HAP-1 (cell line): ENCODE measurements around the gene STARD7.

Source experiments
- DNase-seq, 2 experiments: peaks; one replicate each; pipeline ENCODE4 v3.0.0-alpha.2; 2016 to 2020; ENCODE audit warnings: low spot score in 2 of 2
- H3K27me3 ChIP-seq: fragments of 250-450 bp; sonication (Bioruptor Pico); 2 replicates; pipeline ENCODE4 v1.5.1; 2020; ENCODE audit warnings: low read depth, mild to moderate bottlenecking, moderate library complexity
- H3K36me3 ChIP-seq: fragments of 250-450 bp; sonication (Bioruptor Pico); replicated peaks from 2 replicates; pipeline ENCODE4 v1.5.1; 2020; ENCODE audit warnings: mild to moderate bottlenecking
- H3K4me1 ChIP-seq: fragments of 250-450 bp; sonication (Bioruptor Pico); 2 replicates; pipeline ENCODE4 v1.5.1; 2020; ENCODE audit warnings: mild to moderate bottlenecking
- H3K4me3 ChIP-seq: fragments of 250-450 bp; sonication (Bioruptor Pico); 2 replicates; pipeline ENCODE4 v1.5.1; 2020; ENCODE audit warnings: mild to moderate bottlenecking, moderate library complexity
- H3K9me3 ChIP-seq: fragments of 250-450 bp; sonication (Bioruptor Pico); 2 replicates; pipeline ENCODE4 v1.5.1; 2020; ENCODE audit warnings: mild to moderate bottlenecking, moderate library complexity
- in situ Hi-C: fragments of 300-500 bp; cut with MboI; formaldehyde crosslinking; loops from 3 replicates; pipeline ENCODE4 v1.14.3; 2020; ENCODE audit warnings: low sequenced_read_pairs, inconsistent platforms, mixed read lengths

STARD7 gene

DNA sequence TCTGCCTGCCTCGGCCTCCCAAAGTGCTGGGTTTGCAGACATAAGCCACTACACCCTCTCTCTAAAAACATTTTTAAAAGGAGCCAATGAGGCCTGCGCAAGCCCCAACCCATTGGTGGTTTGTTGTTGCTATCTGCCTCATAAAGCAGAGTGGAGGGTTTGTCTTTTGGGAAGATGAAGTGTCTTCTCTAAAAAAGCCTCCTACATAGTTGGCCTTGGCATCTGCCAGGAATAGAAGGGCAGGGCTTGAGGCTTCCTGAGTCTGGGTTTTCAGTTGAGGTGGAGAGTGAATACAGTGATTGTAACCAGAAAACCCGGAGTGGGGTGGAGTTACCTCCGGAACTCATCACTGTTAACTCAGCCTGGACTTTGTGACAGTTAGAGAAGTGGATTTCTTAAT, 5.9 kb upstream of the STARD7 start:
- Histone ChIP-seq H3K9me3 (no peaks in the 10 kb centered on the region), H3K4me3 (no peak overlapping the region), H3K36me3 (no peaks in the 10 kb centered on the region), H3K4me1 (peaks cover 3% of the 10 kb centered on the region; the same call in 1 of the 2 replicates), H3K27me3 (no peaks in the 10 kb centered on the region)
- in situ Hi-C loops, result no loop called here
- DNase-seq, result no peak

DNA sequence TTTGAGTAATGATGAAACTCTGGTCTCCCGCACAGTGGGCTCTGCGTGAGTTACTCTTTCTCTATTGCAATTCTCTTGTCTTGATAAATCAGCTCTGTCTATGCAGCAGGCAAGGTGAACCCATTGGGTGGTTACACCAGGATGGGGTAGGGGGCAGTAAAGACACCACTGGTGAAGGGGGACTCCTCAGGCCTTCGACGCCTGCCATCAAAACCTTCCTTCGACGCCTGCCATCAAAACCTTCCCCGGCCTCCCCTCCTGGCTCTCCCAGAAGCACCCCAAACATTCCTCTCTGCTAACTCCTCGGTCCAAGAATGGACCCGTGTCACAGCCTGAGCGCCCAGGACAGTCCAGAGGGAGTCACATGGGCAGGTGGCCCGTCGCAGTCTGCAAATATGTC, 4.8 kb upstream of the STARD7 start:
- Histone ChIP-seq H3K4me1 (peaks cover 7% of the 10 kb centered on the region), H3K36me3 (peaks cover 2% of the 10 kb centered on the region; the same call in 1 of the 2 replicates), H3K27me3 (no peaks in the 10 kb centered on the region), H3K4me3 (no peak overlapping the region), H3K9me3 (no peaks in the 10 kb centered on the region)
- no peak for DNase-seq
- in situ Hi-C loops, result no loop called here

DNA sequence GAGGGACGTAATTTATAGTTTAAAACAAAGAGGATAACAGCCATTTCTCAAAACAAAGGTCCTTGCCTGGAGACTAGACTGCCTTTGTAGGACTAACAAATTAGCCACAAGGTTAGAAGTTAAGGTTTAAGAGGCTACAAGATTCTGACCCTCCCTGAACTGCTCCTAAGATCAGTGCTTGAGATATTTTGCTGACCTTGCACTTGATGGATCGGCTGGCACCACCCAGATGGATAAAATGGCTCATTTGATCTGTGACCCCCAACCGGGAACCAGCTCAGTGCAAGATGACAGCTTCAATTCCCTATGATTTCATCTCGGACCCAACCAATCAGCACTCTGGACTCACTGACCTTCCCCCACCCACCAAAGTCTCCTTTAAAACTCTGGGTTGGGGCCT, 3.7 kb upstream of the STARD7 start:
- peaks cover 4% of the 10 kb centered on the region; the same call in 1 of the 2 replicates for H3K36me3 ChIP-seq
- H3K4me3 ChIP-seq, result no peak overlapping the region
- H3K27me3 ChIP-seq, result no peaks in the 10 kb centered on the region
- H3K9me3 ChIP-seq, result no peaks in the 10 kb centered on the region
- H3K4me1 ChIP-seq, result peaks cover 7% of the 10 kb centered on the region
- in situ Hi-C loops, result no loop called here
- no peak for DNase-seq

DNA sequence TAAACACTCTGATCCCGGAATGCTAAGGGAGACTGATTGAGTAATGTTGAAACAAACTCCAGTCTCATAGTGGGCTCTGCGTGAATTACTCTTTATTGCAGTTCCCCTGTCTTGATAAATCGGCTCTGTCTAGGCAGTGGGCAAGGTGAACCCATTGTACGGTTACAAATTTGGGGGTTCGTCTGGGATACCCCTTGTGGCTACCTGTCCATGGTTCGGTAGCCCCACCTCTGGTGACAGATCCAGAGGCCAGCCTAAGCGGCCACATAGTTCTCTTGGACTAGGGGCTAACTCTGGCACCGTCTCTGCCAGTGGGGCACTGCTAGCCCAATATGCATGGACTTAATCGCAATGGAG, 1.1 kb upstream of the STARD7 start:
- H3K9me3 ChIP-seq, result no peaks in the 10 kb centered on the region
- H3K27me3 ChIP-seq, result no peaks in the 10 kb centered on the region
- no peak for DNase-seq
- H3K36me3 ChIP-seq, result peaks cover 10% of the 10 kb centered on the region
- H3K4me1 ChIP-seq, result peaks cover 24% of the 10 kb centered on the region
- in situ Hi-C loops, result no loop called here
- peak overlapping the region; percentile 100 for H3K4me3 ChIP-seq

DNA sequence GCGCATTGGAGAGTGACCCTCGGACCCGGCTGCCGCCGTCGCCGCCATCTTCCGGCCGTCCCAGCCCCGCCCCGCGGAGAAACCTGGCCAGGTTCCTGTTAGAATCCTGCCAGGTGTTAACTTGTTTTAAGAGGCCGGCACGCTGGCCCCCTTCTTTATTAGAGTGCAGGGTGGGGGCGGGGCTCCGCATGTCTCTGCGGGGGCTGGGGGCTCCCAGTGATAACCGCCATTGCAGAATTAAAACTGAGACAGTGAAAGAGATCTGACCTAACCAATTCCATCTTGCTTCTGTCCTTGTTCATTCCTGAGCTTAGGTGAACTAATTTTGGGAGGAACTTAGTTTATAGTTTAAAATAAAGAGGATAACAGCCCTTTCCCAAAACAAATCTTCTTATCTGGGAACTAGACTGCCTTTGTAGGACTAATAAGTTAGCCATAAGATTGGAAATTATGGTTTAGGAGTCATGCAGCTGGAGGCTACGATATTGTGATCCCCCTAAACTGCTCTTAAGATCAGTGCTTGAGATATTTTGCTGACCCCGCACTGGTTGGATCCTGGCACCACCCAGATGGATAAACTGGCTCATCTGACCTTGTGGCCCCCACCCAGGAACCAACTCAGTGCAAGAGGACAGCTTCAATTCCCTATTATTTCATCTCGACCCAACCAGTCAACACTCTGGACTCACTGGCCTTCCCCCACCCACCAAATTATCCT, 543 bp upstream of the STARD7 start:
- no peaks in the 10 kb centered on the region for H3K9me3 ChIP-seq
- peak overlapping the region; percentile 100 for H3K4me3 ChIP-seq
- no peaks in the 10 kb centered on the region for H3K27me3 ChIP-seq
- in situ Hi-C loops, result no loop called here
- no peak for DNase-seq
- H3K36me3 ChIP-seq, result peaks cover 10% of the 10 kb centered on the region
- H3K4me1 ChIP-seq, result peaks cover 24% of the 10 kb centered on the region

DNA sequence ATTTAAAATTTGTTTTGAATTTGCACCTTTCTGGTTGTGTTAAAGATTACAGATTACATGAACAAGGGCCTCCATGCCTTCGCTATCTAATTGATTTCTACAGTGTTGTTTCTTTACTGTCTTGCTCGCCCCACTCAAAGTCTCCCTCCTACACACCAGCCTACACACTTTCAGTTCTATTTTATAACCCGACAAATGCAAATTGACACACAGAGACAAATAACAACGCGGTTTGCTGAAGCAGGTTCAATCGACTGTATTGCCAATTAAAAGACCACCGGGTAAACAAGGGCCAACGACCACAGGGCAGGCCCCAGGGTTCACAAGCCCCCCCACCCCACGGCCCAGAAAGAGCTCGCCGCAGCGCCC, 869 bp downstream of the STARD7 start:
- no peaks in the 10 kb centered on the region for H3K9me3 ChIP-seq
- DNase-seq, result no peak
- peaks cover 16% of the 10 kb centered on the region for H3K36me3 ChIP-seq
- peak overlapping the region; percentile 100 for H3K4me3 ChIP-seq
- H3K4me1 ChIP-seq, result peaks cover 33% of the 10 kb centered on the region
- in situ Hi-C loops, result no loop called here
- H3K27me3 ChIP-seq, result no peaks in the 10 kb centered on the region

DNA sequence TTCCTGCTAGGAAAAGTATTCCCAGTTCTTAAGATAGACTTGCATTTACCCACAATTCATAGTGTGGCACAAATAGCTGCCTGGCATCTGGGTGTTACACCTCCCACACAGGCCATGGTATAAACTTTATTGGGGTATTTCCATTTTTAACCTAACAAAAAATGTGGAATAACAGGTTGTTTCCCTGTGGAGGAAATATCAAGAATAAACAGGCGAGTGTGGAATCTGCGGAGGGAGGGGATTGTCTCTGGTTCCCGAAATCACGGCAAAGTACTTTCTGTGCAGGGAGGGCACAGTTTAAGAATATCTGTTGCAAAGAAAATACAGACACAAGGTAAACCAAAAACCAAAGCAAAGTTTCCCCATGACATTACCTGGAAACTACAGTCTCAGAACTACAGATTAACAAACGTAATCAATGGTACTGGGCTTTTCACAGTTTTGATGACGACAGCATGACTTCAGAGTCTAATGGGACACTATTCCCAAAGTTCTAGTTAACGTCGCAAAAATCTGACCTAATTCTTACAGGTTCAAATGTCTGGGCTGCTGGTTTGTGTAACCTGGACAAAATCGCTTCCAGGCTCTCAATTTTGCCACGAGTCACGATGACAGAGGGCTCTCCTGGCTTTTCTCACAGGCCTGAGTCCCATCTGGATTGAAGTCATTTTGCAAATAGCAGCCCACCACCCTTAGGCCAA, 1.4 kb downstream of the STARD7 start:
- DNase-seq, result no peak
- peaks cover 33% of the 10 kb centered on the region for H3K4me1 ChIP-seq
- in situ Hi-C loops, result no loop called here
- no peaks in the 10 kb centered on the region for H3K9me3 ChIP-seq
- peaks cover 16% of the 10 kb centered on the region for H3K36me3 ChIP-seq
- H3K27me3 ChIP-seq, result no peaks in the 10 kb centered on the region
- peak overlapping the region; percentile 100 for H3K4me3 ChIP-seq

DNA sequence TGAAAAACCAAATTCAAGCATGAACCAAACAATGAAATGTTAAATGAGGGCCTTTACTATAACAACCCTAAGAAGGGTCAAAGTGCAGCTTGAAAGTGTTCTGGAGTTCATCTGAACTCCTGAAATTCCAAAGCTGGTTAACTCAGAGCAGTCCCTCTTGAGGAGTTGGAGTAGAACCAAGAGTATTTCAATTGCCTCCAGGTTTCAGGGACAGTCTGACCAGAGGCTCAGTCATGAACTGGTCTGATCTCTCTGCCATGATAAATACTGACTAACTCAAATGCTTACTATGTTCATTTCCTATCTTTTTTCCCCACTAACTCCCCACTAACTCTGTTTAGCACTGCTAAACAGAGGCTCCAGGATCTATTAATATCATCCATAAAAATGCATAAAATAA, 2.7 kb downstream of the STARD7 start:
- Histone ChIP-seq H3K36me3 (peaks cover 16% of the 10 kb centered on the region), H3K4me3 (peak overlapping the region; percentile 1; the same call in 1 of the 2 replicates), H3K9me3 (no peaks in the 10 kb centered on the region), H3K4me1 (peaks cover 36% of the 10 kb centered on the region), H3K27me3 (no peaks in the 10 kb centered on the region)
- DNase-seq, result no peak
- in situ Hi-C loops, result no loop called here

DNA sequence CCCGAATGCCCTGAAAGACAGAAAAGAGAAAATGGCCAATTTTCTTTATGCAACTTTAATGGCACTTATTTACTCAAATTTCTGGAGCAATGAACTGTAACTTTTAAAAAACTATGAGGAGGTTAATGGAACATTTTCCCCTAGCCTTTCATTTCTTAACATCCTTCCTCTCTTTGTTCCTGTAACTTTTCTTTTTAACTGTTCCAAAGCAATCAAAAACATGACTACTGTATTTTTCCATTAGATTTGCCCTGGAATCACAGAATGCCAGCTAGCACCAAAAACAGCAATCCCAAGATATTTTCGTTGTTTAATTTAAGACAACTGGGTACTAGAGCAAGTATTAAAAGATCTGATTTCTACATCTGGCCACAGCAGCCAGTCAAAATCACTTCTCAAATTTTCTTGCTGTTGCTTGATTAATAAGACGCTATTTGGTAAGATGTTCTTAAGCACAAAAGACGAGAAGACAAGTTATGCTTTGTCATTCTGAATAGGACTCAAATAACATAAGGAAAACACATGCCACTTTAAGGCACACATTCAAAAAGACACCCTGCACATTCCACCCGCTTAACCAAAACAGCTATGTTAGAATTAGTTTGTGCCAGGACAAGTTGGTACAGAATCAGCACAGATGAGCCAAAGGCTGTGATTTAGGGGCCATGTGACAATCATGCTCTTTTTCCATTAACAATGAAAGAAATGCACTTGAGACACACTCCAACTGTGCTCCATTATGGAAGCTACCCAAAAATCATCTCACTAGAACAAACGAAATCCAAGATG, 3.6 kb downstream of the STARD7 start:
- in situ Hi-C loops, result loop anchor here (5.0 kb wide), 1 partner anchor 57 kb away; no protein-coding TSS in a partner anchor
- H3K27me3 ChIP-seq, result no peaks in the 10 kb centered on the region
- H3K4me3 ChIP-seq, result peak overlapping the region; percentile 1; the same call in 1 of the 2 replicates
- peaks cover 16% of the 10 kb centered on the region for H3K36me3 ChIP-seq
- peaks cover 36% of the 10 kb centered on the region for H3K4me1 ChIP-seq
- peak in 1 of 2 experiments; percentile 36 for DNase-seq
- no peaks in the 10 kb centered on the region for H3K9me3 ChIP-seq

DNA sequence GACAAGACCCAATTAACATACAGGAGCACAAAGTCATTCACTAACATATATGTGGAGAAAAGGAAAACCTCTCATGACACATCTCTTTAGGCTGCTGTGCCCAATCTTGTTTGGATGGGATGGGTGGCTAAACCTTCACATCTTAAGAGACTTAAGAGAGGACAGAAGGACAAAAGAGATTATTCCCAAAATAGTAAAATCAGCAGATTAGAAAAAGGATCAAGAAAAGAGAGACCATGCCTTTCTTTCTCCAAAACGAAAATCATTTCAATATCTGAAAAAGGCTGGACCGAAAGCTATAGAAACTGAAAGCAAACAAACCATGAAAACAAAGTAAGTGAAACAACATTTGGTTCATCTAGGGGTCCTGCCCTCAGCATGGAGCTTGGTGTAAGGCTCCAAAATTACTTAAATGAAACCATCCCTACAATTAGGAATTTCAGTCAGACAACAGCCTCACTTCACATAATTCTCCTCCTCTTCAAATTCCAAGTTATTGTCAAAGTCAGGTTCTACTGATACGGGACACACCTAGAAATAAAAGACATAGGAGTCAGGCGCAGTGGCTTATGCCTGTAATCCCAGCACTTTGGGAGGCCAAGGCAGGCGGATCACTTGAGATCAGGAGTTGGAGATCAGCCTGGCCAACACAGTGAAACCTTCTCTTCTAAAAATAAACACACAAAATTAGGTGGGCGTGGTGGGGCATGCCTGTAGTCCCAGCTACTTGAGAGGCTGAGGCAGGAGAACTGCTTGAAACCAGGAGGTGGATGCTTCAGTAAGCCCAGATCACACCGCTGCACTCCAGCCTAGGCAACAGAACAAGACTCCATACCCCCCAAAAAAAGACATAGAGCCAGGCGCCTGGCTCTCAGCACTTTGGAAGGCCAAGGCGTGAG, 5.2 kb downstream of the STARD7 start:
- in situ Hi-C loops, result loop anchor here (5.0 kb wide), 1 partner anchor 59 kb away; no protein-coding TSS in a partner anchor
- Histone ChIP-seq H3K9me3 (no peaks in the 10 kb centered on the region), H3K4me3 (no peak overlapping the region), H3K36me3 (peaks cover 18% of the 10 kb centered on the region), H3K27me3 (no peaks in the 10 kb centered on the region), H3K4me1 (peaks cover 32% of the 10 kb centered on the region)
- no peak for DNase-seq

DNA sequence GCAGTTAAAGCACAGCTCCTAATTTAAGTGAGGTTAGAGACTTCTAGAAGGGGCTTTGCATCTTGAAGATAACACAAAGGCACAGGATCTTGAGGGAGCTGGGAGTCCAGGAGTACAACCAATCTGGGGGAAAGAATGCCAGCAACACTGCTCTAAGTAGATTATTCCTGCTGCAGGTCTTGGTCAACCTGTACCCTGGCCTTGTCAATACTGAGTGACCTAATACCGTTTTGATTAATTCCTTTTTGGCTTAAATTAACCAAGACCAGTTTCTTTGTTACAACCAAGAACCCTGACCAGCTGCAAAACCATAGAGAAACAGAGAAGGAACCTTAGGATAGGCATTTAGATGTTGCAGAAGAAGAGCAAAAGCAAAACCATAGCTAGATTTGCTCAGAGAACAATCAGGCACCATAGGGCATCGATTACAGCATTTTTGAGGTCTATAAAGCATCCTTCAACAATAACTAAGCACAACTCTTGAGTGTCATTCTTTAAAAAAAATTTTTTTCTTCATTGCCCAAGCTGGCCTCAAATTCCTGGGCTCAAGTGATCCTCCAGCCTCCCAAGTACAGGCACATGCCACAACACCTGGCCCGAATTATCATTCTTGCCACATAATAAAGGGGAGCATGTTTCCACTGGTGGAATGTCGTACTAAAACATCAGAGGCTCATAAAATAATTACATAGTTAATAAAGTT, 6.3 kb downstream of the STARD7 start:
- H3K27me3 ChIP-seq, result no peaks in the 10 kb centered on the region
- H3K9me3 ChIP-seq, result no peaks in the 10 kb centered on the region
- peaks cover 16% of the 10 kb centered on the region for H3K36me3 ChIP-seq
- H3K4me1 ChIP-seq, result peaks cover 32% of the 10 kb centered on the region
- in situ Hi-C loops, result loop anchor here (5.0 kb wide), 1 partner anchor 60 kb away; no protein-coding TSS in a partner anchor
- DNase-seq, result no peak
- H3K4me3 ChIP-seq, result no peak overlapping the region

DNA sequence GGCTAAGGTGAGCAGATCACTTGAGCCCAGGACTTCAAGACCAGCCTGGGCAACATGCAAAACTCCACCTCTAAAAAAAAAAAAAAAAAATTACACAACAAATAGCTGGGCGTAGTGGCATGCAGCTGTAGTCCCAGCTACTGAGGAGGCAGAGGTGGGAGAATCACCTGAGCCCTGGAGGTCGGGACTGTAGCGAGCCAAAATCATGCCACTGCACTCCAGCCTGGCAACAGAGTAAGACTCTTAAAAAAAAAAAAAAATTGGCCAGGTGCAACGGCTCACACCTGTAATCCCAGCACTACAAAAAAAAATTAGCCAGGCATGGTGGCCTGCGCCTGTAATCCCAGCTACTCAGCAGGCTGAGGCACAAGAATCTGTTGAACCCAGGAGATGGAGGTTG, 7.3 kb downstream of the STARD7 start:
- Histone ChIP-seq H3K4me3 (no peak overlapping the region), H3K4me1 (peaks cover 32% of the 10 kb centered on the region), H3K27me3 (no peaks in the 10 kb centered on the region), H3K9me3 (no peaks in the 10 kb centered on the region), H3K36me3 (peaks cover 10% of the 10 kb centered on the region)
- no peak for DNase-seq
- in situ Hi-C loops, result loop anchor here (5.0 kb wide), 1 partner anchor 61 kb away; no protein-coding TSS in a partner anchor
